MG63 (cell line): Measurements from ENCODE around the gene EIF1. TPM values are rescaled to one million over a fixed set of nuclear protein-coding genes. Genes with fewer than 3 reads are reported as not detected.

Experiments used
- DNase-seq: peaks from one replicate; pipeline ENCODE4 v3.0.0-alpha.2; 2020
- H3K27me3 ChIP-seq: fragments of 250-450 bp; sonication (Bioruptor Pico); 2 replicates; pipeline ENCODE4 v1.5.1; 2020; ENCODE audit warnings: mild to moderate bottlenecking, moderate library complexity
- H3K36me3 ChIP-seq: fragments of 250-450 bp; sonication (Bioruptor Pico); 2 replicates; pipeline ENCODE4 v1.5.1; 2020; ENCODE audit warnings: mild to moderate bottlenecking, moderate library complexity
- H3K4me3 ChIP-seq: fragments of 250-450 bp; sonication (Bioruptor Pico); 2 replicates; pipeline ENCODE4 v1.5.1; 2020; ENCODE audit warnings: mild to moderate bottlenecking, moderate library complexity
- H3K9me3 ChIP-seq: fragments of 250-450 bp; sonication (Bioruptor Pico); 2 replicates; pipeline ENCODE4 v1.5.1; 2020; ENCODE audit warnings: mild to moderate bottlenecking, moderate library complexity
- total RNA-seq: library from RNA; depleted of rRNA; stranded (reverse); fragments of >200 nt; shearing (Covaris generic); gene quantifications from 2 replicates; pipeline ENCODE4 v1.2.3, GENCODE V29; 2014; ENCODE audit warnings: low replicate concordance

EIF1 gene
- total RNA-seq, 1 experiment from 2014 or later, result 42.2 TPM

GRCh38 chr17:41653892-41654677, 34.6 kb upstream of the EIF1 start:
- Histone ChIP-seq H3K4me3 (no peak overlapping the region), H3K27me3 (no peaks in the 10 kb centered on the region), H3K9me3 (no peaks in the 10 kb centered on the region), H3K36me3 (no peaks in the 10 kb centered on the region)
- DNase-seq, result no peak

GRCh38 chr17:41654678-41655607, 33.7 kb upstream of the EIF1 start:
- Histone ChIP-seq H3K27me3 (no peaks in the 10 kb centered on the region), H3K9me3 (no peaks in the 10 kb centered on the region), H3K4me3 (no peak overlapping the region), H3K36me3 (no peaks in the 10 kb centered on the region)
- DNase-seq, result no peak

GRCh38 chr17:41655611-41656111, 33.0 kb upstream of the EIF1 start:
- no peak overlapping the region for H3K4me3 ChIP-seq
- no peaks in the 10 kb centered on the region for H3K9me3 ChIP-seq
- no peaks in the 10 kb centered on the region for H3K27me3 ChIP-seq
- H3K36me3 ChIP-seq, result no peaks in the 10 kb centered on the region
- no peak for DNase-seq

GRCh38 chr17:41656249-41657023, 32.2 kb upstream of the EIF1 start:
- no peak overlapping the region for H3K4me3 ChIP-seq
- no peaks in the 10 kb centered on the region for H3K36me3 ChIP-seq
- H3K27me3 ChIP-seq, result no peaks in the 10 kb centered on the region
- no peaks in the 10 kb centered on the region for H3K9me3 ChIP-seq
- DNase-seq, result no peak

- no peak overlapping the region for H3K4me3 ChIP-seq
- H3K36me3 ChIP-seq, result no peaks in the 10 kb centered on the region
- H3K9me3 ChIP-seq, result no peaks in the 10 kb centered on the region
- no peak for DNase-seq
- no peaks in the 10 kb centered on the region for H3K27me3 ChIP-seq
These were observed 31.4 kb upstream of the EIF1 start for GRCh38 chr17:41657176-41657754.

GRCh38 chr17:41657936-41658335, 30.7 kb upstream of the EIF1 start:
- Histone ChIP-seq H3K9me3 (no peaks in the 10 kb centered on the region), H3K36me3 (no peaks in the 10 kb centered on the region), H3K4me3 (no peak overlapping the region), H3K27me3 (no peaks in the 10 kb centered on the region)
- no peak for DNase-seq

- Histone ChIP-seq H3K9me3 (no peaks in the 10 kb centered on the region), H3K4me3 (no peak overlapping the region), H3K36me3 (no peaks in the 10 kb centered on the region), H3K27me3 (no peaks in the 10 kb centered on the region)
- DNase-seq, result no peak
These were observed 29.8 kb upstream of the EIF1 start for GRCh38 chr17:41658846-41659245.

GRCh38 chr17:41659427-41660212, 29.1 kb upstream of the EIF1 start:
- Histone ChIP-seq H3K27me3 (no peaks in the 10 kb centered on the region), H3K9me3 (no peaks in the 10 kb centered on the region), H3K4me3 (no peak overlapping the region), H3K36me3 (no peaks in the 10 kb centered on the region)
- DNase-seq, result no peak

- DNase-seq, result peak; percentile 33
- H3K9me3 ChIP-seq, result no peaks in the 10 kb centered on the region
- H3K27me3 ChIP-seq, result no peaks in the 10 kb centered on the region
- H3K4me3 ChIP-seq, result no peak overlapping the region
- no peaks in the 10 kb centered on the region for H3K36me3 ChIP-seq
These were observed 28.4 kb upstream of the EIF1 start for GRCh38 chr17:41660221-41660711.

GRCh38 chr17:41663451-41664171, 25.1 kb upstream of the EIF1 start:
- Histone ChIP-seq H3K27me3 (no peaks in the 10 kb centered on the region), H3K9me3 (no peaks in the 10 kb centered on the region), H3K4me3 (no peak overlapping the region), H3K36me3 (no peaks in the 10 kb centered on the region)
- DNase-seq, result no peak

- no peak for DNase-seq
- no peaks in the 10 kb centered on the region for H3K27me3 ChIP-seq
- H3K9me3 ChIP-seq, result no peaks in the 10 kb centered on the region
- no peaks in the 10 kb centered on the region for H3K36me3 ChIP-seq
- no peak overlapping the region for H3K4me3 ChIP-seq
These were observed 24.6 kb upstream of the EIF1 start for GRCh38 chr17:41664172-41664457.

- no peak for DNase-seq
- no peaks in the 10 kb centered on the region for H3K27me3 ChIP-seq
- H3K9me3 ChIP-seq, result no peaks in the 10 kb centered on the region
- no peaks in the 10 kb centered on the region for H3K36me3 ChIP-seq
- peak overlapping the region; percentile 47 for H3K4me3 ChIP-seq
These were observed 23.8 kb upstream of the EIF1 start for GRCh38 chr17:41664587-41665565.

GRCh38 chr17:41665566-41666236, 23.0 kb upstream of the EIF1 start:
- Histone ChIP-seq H3K36me3 (no peaks in the 10 kb centered on the region), H3K4me3 (peak overlapping the region; percentile 47), H3K27me3 (no peaks in the 10 kb centered on the region), H3K9me3 (no peaks in the 10 kb centered on the region)
- peak; percentile 89 for DNase-seq

- Histone ChIP-seq H3K9me3 (no peaks in the 10 kb centered on the region), H3K4me3 (peak overlapping the region; percentile 47), H3K36me3 (no peaks in the 10 kb centered on the region), H3K27me3 (no peaks in the 10 kb centered on the region)
- no peak for DNase-seq
These were observed 22.4 kb upstream of the EIF1 start for GRCh38 chr17:41666237-41666641.
